ENCODE results near the gene ZNF445.

The ZNF445 gene

GRCh38 chr3:44412365-44412764 lies 65.1 kb downstream of the ZNF445 start:
- no peak for TF ChIP-seq EZH2phosphoT487 (conservative IDR thresholded peaks at IDR 0.05; ENCODE audit: low read length)
- no peak for TF ChIP-seq CTCF (IDR thresholded peaks at IDR 0.05; ENCODE audit: insufficient read depth, low read length, poor library complexity, severe bottlenecking)
- Histone ChIP-seq H3K79me2 (ENCODE audit: insufficient read depth, low read length) (no peaks in the 10 kb centered on the region), H3K9me2 (replicated peaks; ENCODE audit: insufficient read depth, low read length) (no peaks in the 10 kb centered on the region), H3K4me3 (ENCODE audit: insufficient read depth, low read length, poor library complexity, severe bottlenecking) (no peak overlapping the region), H3F3A (ENCODE audit: insufficient read depth) (no peaks in the 10 kb centered on the region), H3K9ac (ENCODE audit: low read length) (no peak overlapping the region), H3K36me3 (ENCODE audit: low read length) (no peaks in the 10 kb centered on the region), H3K4me2 (ENCODE audit: low read depth, low read length, poor library complexity, severe bottlenecking) (no peak overlapping the region), H4K20me1 (ENCODE audit: low read depth, low read length) (no peaks in the 10 kb centered on the region), H3K9me3 (ENCODE audit: insufficient read depth, low read length) (no peaks in the 10 kb centered on the region), H3K27ac (ENCODE audit: low read depth, low read length) (no peak overlapping the region), H3K27me3 (ENCODE audit: low read length) (no peaks in the 10 kb centered on the region), H2AFZ (ENCODE audit: low read depth, low read length, severe bottlenecking) (no peak overlapping the region)

GRCh38 chr3:44411031-44411645 lies 66.3 kb downstream of the ZNF445 start:
- no peaks in the 10 kb centered on the region for H3F3A ChIP-seq (ENCODE audit: insufficient read depth)
- no peaks in the 10 kb centered on the region for H3K9me3 ChIP-seq (ENCODE audit: insufficient read depth, low read length)
- H2AFZ ChIP-seq (ENCODE audit: low read depth, low read length, severe bottlenecking): no peak overlapping the region
- TF ChIP-seq EZH2phosphoT487 (conservative IDR thresholded peaks at IDR 0.05; ENCODE audit: low read length): no peak
- no peak for TF ChIP-seq CTCF (IDR thresholded peaks at IDR 0.05; ENCODE audit: insufficient read depth, low read length, poor library complexity, severe bottlenecking)
- H3K4me3 ChIP-seq (ENCODE audit: insufficient read depth, low read length, poor library complexity, severe bottlenecking): no peak overlapping the region
- no peak overlapping the region for H3K9ac ChIP-seq (ENCODE audit: low read length)
- no peaks in the 10 kb centered on the region for H3K27me3 ChIP-seq (ENCODE audit: low read length)
- no peaks in the 10 kb centered on the region for H3K9me2 ChIP-seq (replicated peaks; ENCODE audit: insufficient read depth, low read length)
- H4K20me1 ChIP-seq (ENCODE audit: low read depth, low read length): no peaks in the 10 kb centered on the region
- no peak overlapping the region for H3K4me2 ChIP-seq (ENCODE audit: low read depth, low read length, poor library complexity, severe bottlenecking)
- no peaks in the 10 kb centered on the region for H3K36me3 ChIP-seq (ENCODE audit: low read length)
- H3K79me2 ChIP-seq (ENCODE audit: insufficient read depth, low read length): no peaks in the 10 kb centered on the region
- H3K27ac ChIP-seq (ENCODE audit: low read depth, low read length): no peak overlapping the region

GRCh38 chr3:44409640-44410410 lies 67.6 kb downstream of the ZNF445 start:
- H2AFZ ChIP-seq (ENCODE audit: low read depth, low read length, severe bottlenecking): no peak overlapping the region
- H3K27ac ChIP-seq (ENCODE audit: low read depth, low read length): no peak overlapping the region
- no peaks in the 10 kb centered on the region for H3K9me2 ChIP-seq (replicated peaks; ENCODE audit: insufficient read depth, low read length)
- H3K9ac ChIP-seq (ENCODE audit: low read length): no peak overlapping the region
- H3K36me3 ChIP-seq (ENCODE audit: low read length): no peaks in the 10 kb centered on the region
- H3K79me2 ChIP-seq (ENCODE audit: insufficient read depth, low read length): no peaks in the 10 kb centered on the region
- H3F3A ChIP-seq (ENCODE audit: insufficient read depth): no peaks in the 10 kb centered on the region
- no peaks in the 10 kb centered on the region for H3K27me3 ChIP-seq (ENCODE audit: low read length)
- no peak overlapping the region for H3K4me3 ChIP-seq (ENCODE audit: insufficient read depth, low read length, poor library complexity, severe bottlenecking)
- H3K9me3 ChIP-seq (ENCODE audit: insufficient read depth, low read length): no peaks in the 10 kb centered on the region
- H3K4me2 ChIP-seq (ENCODE audit: low read depth, low read length, poor library complexity, severe bottlenecking): no peak overlapping the region
- no peaks in the 10 kb centered on the region for H4K20me1 ChIP-seq (ENCODE audit: low read depth, low read length)
- TF ChIP-seq EZH2phosphoT487 (conservative IDR thresholded peaks at IDR 0.05; ENCODE audit: low read length) (no peak), CTCF (IDR thresholded peaks at IDR 0.05; ENCODE audit: insufficient read depth, low read length, poor library complexity, severe bottlenecking) (no peak)
